HepG2 (cell line): ENCODE results near the gene CSTF3. TPM values are rescaled to one million over a fixed set of nuclear protein-coding genes. Genes with fewer than 3 reads are reported as not detected.
"Not testable (repeated sequence)": the region's sequence is repeated elsewhere in the genome, so short reads cannot be mapped to it uniquely, and the experiment has no call there.

Experiments
- ATAC-seq: fragments of 200-7000 bp; cut with Tn5 transposase; 3 replicates; pipeline ENCODE4 v1.9.1; 2020; ENCODE audit warnings: mild to moderate bottlenecking, moderate library complexity
- BruUV-seq: library from RNA; stranded (reverse); fragments of 400-500 nt; replicated peaks from 2 replicates; lab custom pipeline; 2021; lab: Mats Ljungman, UMichigan
- CTCF ChIA-PET: fragments of 300-600 bp; formaldehyde crosslinking; extraction: SDS; loops from one replicate; lab custom pipeline; 2021; ENCODE audit warnings: low total read pairs, inconsistent platforms, low intra/inter-chr PET ratio; lab: Yijun Ruan, JAX
- POLR2A ChIA-PET: fragments of 350-600 bp; sonication (Branson Sonifier 250); formaldehyde crosslinking; loops from one replicate; lab custom pipeline; 2020; ENCODE audit warnings: antibody characterized with exemption, inconsistent platforms; lab: Yijun Ruan, JAX
- DNase-seq: peaks from one replicate; pipeline ENCODE4 v3.0.0-alpha.2; 2015; ENCODE audit warnings: low spot score
- FAIRE-seq: peaks from 3 replicates; lab custom pipeline; 2011; peaks lifted over from hg19 to GRCh38; lab: Jason Lieb, UNC
- H2AFZ ChIP-seq: one replicate; pipeline ENCODE4 v1.6.1; 2011; ENCODE audit warnings: low read length, inconsistent platforms
- H3K27ac ChIP-seq: fragments of 300-600 bp; 3 replicates; pipeline ENCODE4 v1.8.0; 2011; ENCODE audit warnings: mixed run types, mild to moderate bottlenecking, mixed read lengths, low read length, inconsistent platforms; ENCODE audit not compliant: insufficient read depth; ENCODE audit errors: extremely low read length
- H3K27me3 ChIP-seq, 2 experiments: fragments of 200-600 bp in 1 of 2; 2 replicates in 1 of 2; 3 replicates in 1 of 2; pipeline versions ENCODE4 v1.6.0 to v1.8.0; 2011; ENCODE audit warnings: low read length in 2 of 2, mild to moderate bottlenecking in 2 of 2, moderate library complexity in 2 of 2, inconsistent platforms in 1 of 2; ENCODE audit not compliant: insufficient read depth in 2 of 2, control insufficient read depth in 1 of 2
- H3K36me3 ChIP-seq, 2 experiments: fragments of 200-600 bp in 1 of 2; replicated peaks in 1 of 2; 2 replicates in 1 of 2; 3 replicates in 1 of 2; pipeline versions ENCODE4 v1.5.1 to v1.8.0; 2011; ENCODE audit warnings: low read length in 2 of 2, inconsistent platforms in 1 of 2; ENCODE audit not compliant: insufficient read depth in 2 of 2, control insufficient read depth in 1 of 2
- H3K4me1 ChIP-seq: 2 replicates; pipeline ENCODE4 v1.5.1; 2012; ENCODE audit warnings: low read length, inconsistent platforms; ENCODE audit not compliant: insufficient read depth
- H3K4me2 ChIP-seq: 2 replicates; pipeline ENCODE4 v1.6.0; 2011; ENCODE audit warnings: low read depth, low read length, inconsistent platforms
- H3K4me3 ChIP-seq, 3 experiments: fragments of 200-600 bp in 1 of 3; sonication (generic), shearing (Covaris generic) in 1 of 3; replicated peaks in 1 of 3; 2 replicates each; pipeline ENCODE4 v1.5.1; 2011 to 2016; ENCODE audit warnings: low read length in 3 of 3, inconsistent platforms in 2 of 3, low read depth in 2 of 3, mild to moderate bottlenecking in 2 of 3, control low read depth in 1 of 3, mixed read lengths in 1 of 3; ENCODE audit not compliant: insufficient read depth in 1 of 3
- H3K79me2 ChIP-seq: one replicate; pipeline ENCODE4 v1.6.1; 2011; ENCODE audit warnings: low read length, inconsistent platforms; ENCODE audit not compliant: insufficient read depth
- H3K9ac ChIP-seq: 2 replicates; pipeline ENCODE4 v1.6.0; 2011; ENCODE audit warnings: mild to moderate bottlenecking, low read depth, low read length, inconsistent platforms; ENCODE audit not compliant: insufficient read depth
- H3K9me3 ChIP-seq: 2 replicates; pipeline ENCODE4 v1.5.1; 2012; ENCODE audit warnings: mild to moderate bottlenecking, low read length
- H4K20me1 ChIP-seq: 2 replicates; pipeline ENCODE4 v1.6.0; 2011; ENCODE audit warnings: inconsistent platforms, mild to moderate bottlenecking, low read length, moderate library complexity; ENCODE audit not compliant: insufficient read depth
- HOXA3 ChIP-seq: sonication (generic); formaldehyde crosslinking; IDR thresholded peaks from 2 replicates; pipeline ENCODE4 v1.5.0; 2020; ENCODE audit warnings: missing genetic modification reagents
- KLF11 ChIP-seq: IDR thresholded peaks from 2 replicates; pipeline ENCODE4 v1.6.1; 2016; ENCODE audit warnings: missing compliant biosample characterization
- RFX1 ChIP-seq: fragments of 450-650 bp; IDR thresholded peaks from 2 replicates; pipeline ENCODE4 v1.6.1; 2017
- RFX3 ChIP-seq: IDR thresholded peaks from 2 replicates; pipeline ENCODE4 v1.6.1; 2016; ENCODE audit warnings: missing biosample characterization, missing genetic modification reagents
- SAP130 ChIP-seq: IDR thresholded peaks from 2 replicates; pipeline ENCODE4 v1.6.1; 2016; ENCODE audit warnings: low read depth
- ZBTB38 ChIP-seq: sonication (generic); formaldehyde crosslinking; IDR thresholded peaks from 2 replicates; pipeline ENCODE4 v1.5.1; 2020; ENCODE audit warnings: mild to moderate bottlenecking, missing genetic modification reagents
- ZIK1 ChIP-seq: sonication (generic); formaldehyde crosslinking; IDR thresholded peaks from 2 replicates; pipeline ENCODE4 v1.5.0; 2020; ENCODE audit warnings: mild to moderate bottlenecking, low read depth, missing genetic modification reagents, borderline replicate concordance
- ZNF556 ChIP-seq: sonication (generic); formaldehyde crosslinking; IDR thresholded peaks from 2 replicates; pipeline ENCODE4 v1.4.0; 2020; ENCODE audit warnings: mild to moderate bottlenecking, missing genetic modification reagents, borderline replicate concordance
- ZNF687 ChIP-seq: sonication (generic); formaldehyde crosslinking; IDR thresholded peaks from 2 replicates; pipeline ENCODE4 v1.5.1; 2020; ENCODE audit warnings: mild to moderate bottlenecking, missing genetic modification reagents, moderate library complexity
- ZNF768 ChIP-seq: sonication (generic); formaldehyde crosslinking; IDR thresholded peaks from 2 replicates; pipeline ENCODE4 v1.4.0; 2020; ENCODE audit warnings: missing genetic modification reagents
- WGBS: methylation state at CpG from one replicate; pipeline ENCODE4 v1.1.6; 2017; ENCODE audit warnings: low lambda C conversion rate; 5-methylcytosine and 5-hydroxymethylcytosine counted together
- in situ Hi-C: cut with HindIII; loops from 2 replicates; pipeline ENCODE4 v1.10.0; 2017; ENCODE audit warnings: low pct_unique_long_range_greater_than_20kb; ENCODE audit not compliant: extremely low pct_ligation_motif_present
- intact Hi-C: fragments of 100-400 bp; cut with micrococcal nuclease; formaldehyde crosslinking; loops from one replicate; pipeline ENCODE4 v1.10.0; 2022; ENCODE audit not compliant: unreplicated experiment
- polyA plus RNA-seq, 8 experiments: library from polyadenylated mRNA; depleted of rRNA in 3 of 8; stranded (reverse) in 7 of 8; unstranded in 1 of 8; fragments of >200 nt; fragmentation: Illumina TruSeq in 4 of 8; extraction: Trizol in 4 of 8; gene quantifications; 2 replicates each; pipeline versions ENCODE4 v1.2.1 to v1.2.3, GENCODE V29; 2011 to 2016; ENCODE audit warnings: low read depth in 4 of 8, missing spikeins in 1 of 8, mixed read lengths in 1 of 8; ENCODE audit not compliant: insufficient read depth in 1 of 8
- total RNA-seq, 5 experiments: library from RNA; depleted of rRNA; stranded (reverse); fragments of >200 nt; fragmentation: Illumina TruSeq; extraction: Trizol; gene quantifications; 2 replicates each; pipeline ENCODE4 v1.2.3, GENCODE V29; 2016; ENCODE audit warnings: low read depth in 1 of 5
- TF ChIP-seq, protein P1 (sequence below): sonication (generic); IDR thresholded peaks from 2 replicates; pipeline ENCODE4 v1.6.1; 2016; ENCODE audit warnings: low read depth, borderline replicate concordance

CSTF3 gene
- total and polyA plus RNA-seq, 2 of the 13 experiments (the other 11 are each of a cell fraction or from before 2014, with no cell fraction given) = 21.5 to 43.6 TPM

GRCh38 chr11:33160136-33160535, 1.1 kb downstream of the CSTF3 start:
- peaks cover 52% of the 10 kb centered on the region for H3K4me1 ChIP-seq
- H3K36me3 ChIP-seq = no peaks in the 10 kb centered on the region
- FAIRE-seq = peak; percentile 48
- no peaks in the 10 kb centered on the region for H3K9me3 ChIP-seq
- no peak for ATAC-seq
- peaks cover 32% of the 10 kb centered on the region for H4K20me1 ChIP-seq
- peak overlapping the region; percentile 84 for H3K4me2 ChIP-seq
- TF ChIP-seq RFX1 (peak; percentile 68), KLF11 (CRISPR knock-in tag) (0 out of 2 replicates have a peak, but pooled peaks have one; percentile 28), SAP130 (CRISPR knock-in tag) (peak; percentile 36), ZIK1 (CRISPR knock-in tag) (no peak), ZNF556 (no peak), RFX3 (peak; percentile 82)
- H3K27me3 ChIP-seq = no peaks in the 10 kb centered on the region
- peak; percentile 26 for DNase-seq
- peak overlapping the region; percentile 86 for H3K27ac ChIP-seq
- 7% methylated on average over 8 of the region's 8 CpGs for WGBS
- ChIA-PET CTCF (no interaction called here), POLR2A (interaction anchor here (0.9 to 1.9 kb wide), 2 partner anchors 121 to 144 kb away, joined by 3 to 6 read pairs; partner anchors contain the start of gene DEPDC7)
- intact Hi-C loops (loop anchor here (2.0 to 5.0 kb wide), 3 partner anchors 51 to 268 kb away; partner anchors contain the start of genes HIPK3 and QSER1), in situ Hi-C loops (loop anchor here (10.0 kb wide), 1 partner anchor 525 kb away; no protein-coding TSS in a partner anchor)
- peak overlapping the region; percentile 91 for H3K9ac ChIP-seq
- H3K4me3 ChIP-seq = peak overlapping the region; percentile 76 to 96 (median 83); a peak in 5 of 6 replicates
- H3K79me2 ChIP-seq = peaks cover 65% of the 10 kb centered on the region
- no TSS peak for BruUV-seq
- H2AFZ ChIP-seq = no peak overlapping the region

- POLR2A ChIA-PET = interaction anchor here (0.9 kb wide), 1 partner anchor 120 kb away, joined by 3 read pairs; no protein-coding TSS in a partner anchor
- H3K4me3 ChIP-seq = peak overlapping the region; percentile 76 to 96 (median 83)
- H3K9ac ChIP-seq = peak overlapping the region; percentile 91
- H3K4me1 ChIP-seq = peaks cover 52% of the 10 kb centered on the region
- FAIRE-seq, DNase-seq, ATAC-seq, CTCF ChIA-PET, H3K36me3 ChIP-seq, H3K27me3 ChIP-seq, BruUV-seq, intact Hi-C loops, in situ Hi-C loops, H3K9me3 ChIP-seq, H2AFZ ChIP-seq: not testable (repeated sequence)
- H3K79me2 ChIP-seq = peaks cover 71% of the 10 kb centered on the region
- 86% methylated on average over 20 of the region's 20 CpGs for WGBS
- H3K4me2 ChIP-seq = peak overlapping the region; percentile 84
- peak overlapping the region; percentile 86 for H3K27ac ChIP-seq
- TF ChIP-seq ZNF768 (CRISPR knock-in tag) (peak; percentile 60), ZNF687 (CRISPR knock-in tag) (peak; percentile 27; the same call in 1 of the 2 replicates), HOXA3 (CRISPR knock-in tag) (peak; percentile 33; the same call in 1 of the 2 replicates), ZBTB38 (CRISPR knock-in tag) (peak; percentile 72; the same call in 1 of the 2 replicates)
- TF ChIP-seq, protein P1, sequence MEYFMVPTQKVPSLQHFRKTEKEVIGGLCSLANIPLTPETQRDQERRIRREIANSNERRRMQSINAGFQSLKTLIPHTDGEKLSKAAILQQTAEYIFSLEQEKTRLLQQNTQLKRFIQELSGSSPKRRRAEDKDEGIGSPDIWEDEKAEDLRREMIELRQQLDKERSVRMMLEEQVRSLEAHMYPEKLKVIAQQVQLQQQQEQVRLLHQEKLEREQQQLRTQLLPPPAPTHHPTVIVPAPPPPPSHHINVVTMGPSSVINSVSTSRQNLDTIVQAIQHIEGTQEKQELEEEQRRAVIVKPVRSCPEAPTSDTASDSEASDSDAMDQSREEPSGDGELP = 0 out of 2 replicates have a peak, but pooled peaks have one; percentile 23
- H4K20me1 ChIP-seq = peaks cover 32% of the 10 kb centered on the region
Measured at GRCh38 chr11:33159378-33159867, 1.9 kb downstream of the CSTF3 start.
